Measurements from ENCODE around the gene IBA57. TPM values are rescaled to one million over a fixed set of nuclear protein-coding genes. Genes with fewer than 3 reads are reported as not detected.

Gene IBA57
- total RNA-seq, 2 experiments from 2014 or later = 7.5 to 8.9 TPM

GRCh38 chr1:228152097-228152917 is 13.3 kb upstream of the IBA57 start:
- Mint-ChIP-seq H3K27me3 (ENCODE audit: low read depth) (no peaks in the 10 kb centered on the region), H3K9me3 (ENCODE audit: insufficient read depth) (no peaks in the 10 kb centered on the region), H3K4me3 (no peak overlapping the region), H3K27ac (peak overlapping the region; percentile 68), H3K36me3 (ENCODE audit: low read depth) (no peaks in the 10 kb centered on the region), H3K4me1 (ENCODE audit: low read depth) (peaks cover 36% of the 10 kb centered on the region)
- CTCF ChIA-PET = interaction anchor here (1.5 kb wide), 1 partner anchor 14 kb away, joined by 4 read pairs; no protein-coding TSS in a partner anchor
- ATAC-seq = no peak
- POLR2A ChIA-PET = interaction anchor here (0.8 to 1.3 kb wide), 3 partner anchors 11 to 70 kb away, joined by 3 to 6 read pairs (median 3); no protein-coding TSS in a partner anchor
- DNase-seq = no peak

GRCh38 chr1:228152918-228153258 is 12.7 kb upstream of the IBA57 start:
- Mint-ChIP-seq H3K27me3 (ENCODE audit: low read depth) (no peaks in the 10 kb centered on the region), H3K4me1 (ENCODE audit: low read depth) (peaks cover 40% of the 10 kb centered on the region), H3K4me3 (no peak overlapping the region), H3K27ac (peak overlapping the region; percentile 68), H3K9me3 (ENCODE audit: insufficient read depth) (no peaks in the 10 kb centered on the region), H3K36me3 (ENCODE audit: low read depth) (no peaks in the 10 kb centered on the region)
- ChIA-PET POLR2A (no interaction called here), CTCF (interaction anchor here (0.6 to 1.5 kb wide), 2 partner anchors 13 to 369 kb away, joined by 3 to 4 read pairs; no protein-coding TSS in a partner anchor)
- DNase-seq (no peak), ATAC-seq (no peak)

DNA sequence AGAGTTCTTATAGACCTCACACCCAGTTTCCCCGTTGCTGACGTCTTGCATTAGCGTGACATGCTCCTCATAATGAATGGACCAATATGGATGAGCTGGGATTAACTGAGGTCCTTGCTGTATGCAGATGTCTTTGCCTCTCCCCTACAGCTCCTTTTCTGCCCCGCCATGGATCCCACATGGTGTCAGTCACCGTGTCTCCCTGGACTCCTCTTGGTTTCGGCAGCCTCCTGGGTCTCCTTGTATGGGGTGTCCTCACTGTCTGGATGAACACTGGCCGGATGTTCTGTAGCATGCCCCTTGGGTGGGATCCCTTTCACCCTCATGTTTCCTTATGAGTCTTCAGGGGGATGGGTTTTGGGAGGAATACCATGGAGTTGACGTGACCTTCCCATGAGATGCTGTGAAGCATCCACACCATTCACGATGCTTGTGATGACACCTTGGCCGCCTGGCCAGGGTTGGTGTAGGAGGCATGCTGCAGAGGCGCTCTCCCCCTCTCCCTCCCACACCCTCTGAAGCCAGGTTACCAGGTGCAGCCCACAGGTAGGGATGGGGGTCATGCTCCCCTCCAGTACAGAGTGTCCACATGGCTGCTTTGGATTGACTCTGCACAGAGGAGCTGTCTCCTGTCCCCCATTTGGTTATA is 11.5 kb upstream of the IBA57 start:
- H3K27me3 Mint-ChIP-seq (ENCODE audit: low read depth) = no peaks in the 10 kb centered on the region
- no peak for ATAC-seq
- ChIA-PET POLR2A (interaction anchor here (1.1 kb wide), 1 partner anchor 11 kb away, joined by 3 read pairs; the partner anchor contains the start of gene IBA57), CTCF (interaction anchor here (1.5 kb wide), 1 partner anchor 12 kb away, joined by 4 read pairs; no protein-coding TSS in a partner anchor)
- H3K9me3 Mint-ChIP-seq (ENCODE audit: insufficient read depth) = no peaks in the 10 kb centered on the region
- H3K4me1 Mint-ChIP-seq (ENCODE audit: low read depth) = peaks cover 36% of the 10 kb centered on the region
- H3K27ac Mint-ChIP-seq = peak overlapping the region; percentile 74
- H3K4me3 Mint-ChIP-seq = no peak overlapping the region
- no peak for DNase-seq
- no peaks in the 10 kb centered on the region for H3K36me3 Mint-ChIP-seq (ENCODE audit: low read depth)

DNA sequence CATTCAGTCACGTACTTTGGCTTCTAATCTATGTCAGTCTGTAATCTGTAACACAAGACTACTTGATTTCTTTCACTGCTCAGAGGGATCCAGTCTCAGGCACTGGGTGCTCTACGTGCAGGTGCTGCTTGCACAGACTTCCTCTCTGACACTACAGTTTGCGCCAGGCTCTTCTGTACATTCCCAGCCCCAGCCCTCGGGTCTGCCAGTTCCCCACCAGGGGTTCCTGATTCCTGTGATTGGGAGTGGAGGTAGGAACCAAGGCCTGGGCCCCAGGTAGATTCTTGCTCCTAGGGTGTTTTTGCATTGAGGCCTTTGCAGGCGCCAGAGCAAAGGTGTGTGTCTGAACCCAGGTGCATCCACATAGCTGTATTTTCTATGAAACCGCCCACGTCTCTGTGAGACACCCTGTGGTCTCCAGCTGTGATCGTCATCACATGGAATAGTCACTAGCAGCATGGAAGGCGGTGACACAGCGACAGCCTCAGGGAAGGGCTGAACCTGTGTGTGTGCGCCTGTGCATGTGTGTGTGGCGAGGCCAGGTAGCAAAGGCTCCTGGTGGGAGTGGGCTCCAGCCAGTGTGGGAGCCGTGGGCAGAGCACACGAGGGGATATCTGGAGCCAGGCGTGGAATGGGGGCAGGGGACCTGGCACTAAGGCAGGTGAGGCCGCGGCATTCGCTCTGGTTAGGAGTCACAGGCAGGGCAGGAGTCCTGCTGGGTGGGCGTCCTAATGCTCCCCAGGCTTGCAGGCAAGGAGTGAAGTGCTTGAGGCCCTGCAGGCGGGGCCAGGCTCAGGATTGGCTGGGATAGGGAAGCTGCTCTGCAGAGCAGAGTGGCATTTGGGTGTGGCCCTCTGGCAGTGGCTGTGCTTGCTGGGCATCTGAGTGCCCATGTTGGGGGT is 10.7 kb upstream of the IBA57 start:
- no peak for ATAC-seq
- H3K36me3 Mint-ChIP-seq (ENCODE audit: low read depth) = no peaks in the 10 kb centered on the region
- peak overlapping the region; percentile 74 for H3K27ac Mint-ChIP-seq
- peaks cover 36% of the 10 kb centered on the region for H3K4me1 Mint-ChIP-seq (ENCODE audit: low read depth)
- no peaks in the 10 kb centered on the region for H3K27me3 Mint-ChIP-seq (ENCODE audit: low read depth)
- no peaks in the 10 kb centered on the region for H3K9me3 Mint-ChIP-seq (ENCODE audit: insufficient read depth)
- POLR2A ChIA-PET = no interaction called here
- no peak for DNase-seq
- CTCF ChIA-PET = no interaction called here
- peak overlapping the region; percentile 28 for H3K4me3 Mint-ChIP-seq

DNA sequence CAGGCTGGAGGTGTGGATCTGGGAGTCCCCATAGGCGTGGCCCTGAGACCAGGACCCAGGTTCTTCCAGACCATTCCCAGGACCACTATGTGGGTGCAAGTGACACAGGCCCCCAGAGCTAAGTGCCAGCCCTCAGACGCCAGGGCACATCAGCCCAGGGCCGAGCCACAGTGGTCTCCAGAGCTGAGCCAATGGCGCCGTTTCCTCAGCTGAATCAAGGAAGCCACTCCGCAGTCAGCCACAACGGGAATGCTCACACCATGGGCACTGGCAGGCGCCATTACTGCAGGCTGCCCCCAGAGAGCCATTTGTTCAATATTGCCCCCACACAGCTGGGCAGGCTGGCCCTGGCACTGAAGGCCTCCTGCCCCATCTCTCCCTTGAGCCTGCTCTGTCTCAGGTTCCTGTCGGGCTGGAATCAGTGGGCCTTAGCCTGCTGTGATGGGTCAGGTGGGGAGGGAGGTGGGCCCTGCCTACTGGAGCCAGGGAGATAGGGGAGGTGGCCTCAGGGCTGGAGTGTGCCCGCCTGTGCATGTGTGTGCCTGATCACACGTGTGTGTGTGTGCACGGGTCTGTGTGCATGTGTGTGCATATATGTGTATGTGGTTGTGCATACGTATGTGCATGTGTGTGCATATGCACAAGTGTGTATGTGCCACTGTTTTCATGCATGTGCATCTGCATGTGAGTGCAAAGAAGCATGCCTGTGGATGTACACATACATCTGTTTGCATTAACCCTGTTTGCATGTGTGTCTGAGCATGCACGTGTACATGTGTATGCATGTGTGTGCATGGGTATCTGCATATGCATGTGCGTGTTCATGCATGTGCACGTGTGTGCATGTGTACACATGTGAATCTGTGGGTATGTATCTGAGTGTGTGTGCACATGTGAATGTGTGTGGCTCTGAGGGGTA is 9.7 kb upstream of the IBA57 start:
- H3K36me3 Mint-ChIP-seq (ENCODE audit: low read depth) = no peaks in the 10 kb centered on the region
- no peaks in the 10 kb centered on the region for H3K27me3 Mint-ChIP-seq (ENCODE audit: low read depth)
- POLR2A ChIA-PET = interaction anchor here (1.1 to 5.3 kb wide), 2 partner anchors 14 to 16 kb away, joined by 3 to 38 read pairs; partner anchors contain the start of gene GUK1
- H3K4me1 Mint-ChIP-seq (ENCODE audit: low read depth) = peaks cover 36% of the 10 kb centered on the region
- H3K27ac Mint-ChIP-seq = peak overlapping the region; percentile 20
- no peak for DNase-seq
- CTCF ChIA-PET = interaction anchor here (0.7 to 1.8 kb wide), 4 partner anchors 9 to 25 kb away, joined by 3 to 8 read pairs (median 4); partner anchors contain the start of gene IBA57
- H3K4me3 Mint-ChIP-seq = peak overlapping the region; percentile 69
- H3K9me3 Mint-ChIP-seq (ENCODE audit: insufficient read depth) = no peaks in the 10 kb centered on the region
- ATAC-seq = peak; percentile 32

DNA sequence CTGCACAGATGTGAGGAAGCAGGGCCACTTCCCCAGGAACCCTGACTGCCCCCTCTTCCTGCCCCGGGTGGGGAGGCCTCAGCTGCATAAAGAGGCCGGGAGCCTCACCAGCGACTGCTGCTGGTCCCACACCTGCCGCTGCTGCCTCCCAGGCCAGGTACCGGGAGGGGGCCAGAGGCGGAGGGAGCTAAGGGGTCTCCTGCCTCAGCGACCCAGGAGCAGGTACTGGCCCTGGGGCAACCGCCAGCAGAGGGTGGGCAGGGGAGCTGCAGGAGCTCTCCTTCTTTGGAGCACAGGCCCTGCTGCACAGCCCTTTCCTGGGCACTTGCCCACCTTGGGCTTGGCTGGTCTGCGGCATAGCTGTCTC is 9.1 kb upstream of the IBA57 start:
- no peaks in the 10 kb centered on the region for H3K9me3 Mint-ChIP-seq (ENCODE audit: insufficient read depth)
- POLR2A ChIA-PET = interaction anchor here (1.0 to 5.3 kb wide), 6 partner anchors 10 to 57 kb away, joined by 3 to 38 read pairs (median 3); partner anchors contain the start of genes GUK1 and IBA57
- H3K27ac Mint-ChIP-seq = peak overlapping the region; percentile 91
- H3K27me3 Mint-ChIP-seq (ENCODE audit: low read depth) = no peaks in the 10 kb centered on the region
- peaks cover 40% of the 10 kb centered on the region for H3K4me1 Mint-ChIP-seq (ENCODE audit: low read depth)
- H3K4me3 Mint-ChIP-seq = peak overlapping the region; percentile 69
- CTCF ChIA-PET = interaction anchor here (0.7 to 1.8 kb wide), 5 partner anchors 9 to 26 kb away, joined by 3 to 8 read pairs (median 4); partner anchors contain the start of genes GUK1 and IBA57
- ATAC-seq = no peak
- DNase-seq = no peak
- no peaks in the 10 kb centered on the region for H3K36me3 Mint-ChIP-seq (ENCODE audit: low read depth)

DNA sequence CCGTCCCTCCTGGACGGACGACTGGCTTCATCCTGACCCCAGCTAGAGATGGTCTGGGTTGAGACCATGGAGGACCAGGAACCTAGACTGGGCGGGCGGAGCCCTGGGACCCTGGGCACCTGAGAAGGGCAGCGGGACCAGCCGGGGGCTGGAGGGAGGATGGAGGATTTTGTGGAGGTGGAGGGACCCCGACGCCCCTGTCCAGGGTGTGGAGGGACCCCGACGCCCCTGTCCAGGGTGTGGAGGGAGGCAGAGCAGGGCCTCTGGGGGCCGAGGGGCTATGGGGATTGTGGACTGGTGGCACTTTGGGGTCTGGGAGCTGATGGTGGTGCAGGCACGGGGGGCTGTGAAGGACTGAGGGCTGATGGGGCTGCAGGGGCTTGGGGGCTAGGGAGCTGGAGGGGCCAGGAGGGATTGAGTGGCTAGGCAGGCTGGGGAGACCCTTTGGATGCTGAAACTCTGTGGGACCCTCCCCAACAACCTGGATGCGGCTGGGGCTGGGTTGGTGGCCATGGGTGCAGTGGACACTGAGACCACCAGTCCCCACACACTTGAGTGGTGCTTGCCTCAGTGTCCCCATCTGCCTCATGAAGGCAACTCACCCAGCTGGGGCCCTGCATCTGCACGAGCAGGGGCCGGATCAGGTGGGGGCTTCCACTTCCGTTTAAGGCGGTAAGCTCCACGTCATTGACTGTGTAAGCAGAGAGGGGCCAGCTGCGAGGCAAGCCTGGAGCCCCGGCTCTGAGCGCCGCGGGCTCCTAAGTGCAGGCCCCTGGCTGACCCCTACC is 8.5 kb upstream of the IBA57 start:
- H3K27me3 Mint-ChIP-seq (ENCODE audit: low read depth) = no peaks in the 10 kb centered on the region
- ChIA-PET POLR2A (interaction anchor here (0.6 to 5.3 kb wide), 8 partner anchors 9 to 391 kb away, joined by 3 to 38 read pairs (median 3); partner anchors contain the start of genes GUK1 and IBA57), CTCF (interaction anchor here (0.7 to 1.8 kb wide), 5 partner anchors 8 to 26 kb away, joined by 3 to 8 read pairs (median 4); partner anchors contain the start of genes GUK1 and IBA57)
- DNase-seq (peak; percentile 70), ATAC-seq (peak; percentile 62)
- no peaks in the 10 kb centered on the region for H3K36me3 Mint-ChIP-seq (ENCODE audit: low read depth)
- no peaks in the 10 kb centered on the region for H3K9me3 Mint-ChIP-seq (ENCODE audit: insufficient read depth)
- peak overlapping the region; percentile 69 for H3K4me3 Mint-ChIP-seq
- H3K4me1 Mint-ChIP-seq (ENCODE audit: low read depth) = peaks cover 46% of the 10 kb centered on the region
- peak overlapping the region; percentile 91 for H3K27ac Mint-ChIP-seq

DNA sequence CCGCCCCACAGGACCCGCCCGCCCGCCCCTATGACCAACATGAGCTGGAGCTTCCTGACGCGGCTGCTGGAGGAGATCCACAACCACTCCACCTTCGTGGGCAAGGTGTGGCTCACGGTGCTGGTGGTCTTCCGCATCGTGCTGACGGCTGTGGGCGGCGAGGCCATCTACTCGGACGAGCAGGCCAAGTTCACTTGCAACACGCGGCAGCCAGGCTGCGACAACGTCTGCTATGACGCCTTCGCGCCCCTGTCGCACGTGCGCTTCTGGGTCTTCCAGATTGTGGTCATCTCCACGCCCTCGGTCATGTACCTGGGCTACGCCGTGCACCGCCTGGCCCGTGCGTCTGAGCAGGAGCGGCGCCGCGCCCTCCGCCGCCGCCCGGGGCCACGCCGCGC is 7.9 kb upstream of the IBA57 start:
- CTCF ChIA-PET = interaction anchor here (1.6 to 1.8 kb wide), 2 partner anchors 9 to 17 kb away, joined by 7 to 8 read pairs; partner anchors contain the start of gene GUK1
- no peaks in the 10 kb centered on the region for H3K36me3 Mint-ChIP-seq (ENCODE audit: low read depth)
- H3K4me3 Mint-ChIP-seq = no peak overlapping the region
- peaks cover 49% of the 10 kb centered on the region for H3K4me1 Mint-ChIP-seq (ENCODE audit: low read depth)
- no peaks in the 10 kb centered on the region for H3K27me3 Mint-ChIP-seq (ENCODE audit: low read depth)
- H3K27ac Mint-ChIP-seq = peak overlapping the region; percentile 34
- DNase-seq (no peak), ATAC-seq (no peak)
- no peaks in the 10 kb centered on the region for H3K9me3 Mint-ChIP-seq (ENCODE audit: insufficient read depth)
- POLR2A ChIA-PET = interaction anchor here (0.6 to 5.3 kb wide), 5 partner anchors 8 to 392 kb away, joined by 3 to 38 read pairs (median 3); partner anchors contain the start of genes GUK1 and IBA57

DNA sequence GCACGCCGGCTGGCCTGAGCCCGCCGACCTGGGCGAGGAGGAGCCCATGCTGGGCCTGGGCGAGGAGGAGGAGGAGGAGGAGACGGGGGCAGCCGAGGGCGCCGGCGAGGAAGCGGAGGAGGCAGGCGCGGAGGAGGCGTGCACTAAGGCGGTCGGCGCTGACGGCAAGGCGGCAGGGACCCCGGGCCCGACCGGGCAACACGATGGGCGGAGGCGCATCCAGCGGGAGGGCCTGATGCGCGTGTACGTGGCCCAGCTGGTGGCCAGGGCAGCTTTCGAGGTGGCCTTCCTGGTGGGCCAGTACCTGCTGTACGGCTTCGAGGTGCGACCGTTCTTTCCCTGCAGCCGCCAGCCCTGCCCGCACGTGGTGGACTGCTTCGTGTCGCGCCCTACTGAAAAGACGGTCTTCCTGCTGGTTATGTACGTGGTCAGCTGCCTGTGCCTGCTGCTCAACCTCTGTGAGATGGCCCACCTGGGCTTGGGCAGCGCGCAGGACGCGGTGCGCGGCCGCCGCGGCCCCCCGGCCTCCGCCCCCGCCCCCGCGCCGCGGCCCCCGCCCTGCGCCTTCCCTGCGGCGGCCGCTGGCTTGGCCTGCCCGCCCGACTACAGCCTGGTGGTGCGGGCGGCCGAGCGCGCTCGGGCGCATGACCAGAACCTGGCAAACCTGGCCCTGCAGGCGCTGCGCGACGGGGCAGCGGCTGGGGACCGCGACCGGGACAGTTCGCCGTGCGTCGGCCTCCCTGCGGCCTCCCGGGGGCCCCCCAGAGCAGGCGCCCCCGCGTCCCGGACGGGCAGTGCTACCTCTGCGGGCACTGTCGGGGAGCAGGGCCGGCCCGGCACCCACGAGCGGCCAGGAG is 7.2 kb upstream of the IBA57 start:
- ChIA-PET CTCF (interaction anchor here (1.6 kb wide), 1 partner anchor 18 kb away, joined by 7 read pairs; the partner anchor contains the start of gene GUK1), POLR2A (interaction anchor here (5.3 kb wide), 1 partner anchor 17 kb away, joined by 38 read pairs; the partner anchor contains the start of gene GUK1)
- Mint-ChIP-seq H3K9me3 (ENCODE audit: insufficient read depth) (no peaks in the 10 kb centered on the region), H3K27me3 (ENCODE audit: low read depth) (no peaks in the 10 kb centered on the region), H3K4me1 (ENCODE audit: low read depth) (peaks cover 49% of the 10 kb centered on the region), H3K36me3 (ENCODE audit: low read depth) (no peaks in the 10 kb centered on the region), H3K27ac (no peak overlapping the region), H3K4me3 (no peak overlapping the region)
- no peak for DNase-seq
- no peak for ATAC-seq
